Stimulated activated effector memory CD8-positive, alpha-beta T cell treated with anti-CD3 and anti-CD28 coated beads, Interleukin-12 subunit alpha, Interleukin-12 subunit beta, amount 100 ng/mL, for 72 hours (primary cell): Measurements from ENCODE around the gene SIN3A.
A peak's percentile ranks its signal among the peaks of the same experiment; 100 is the strongest.
"Not testable (repeated sequence)": the region's sequence is repeated elsewhere in the genome, so short reads cannot be mapped to it uniquely, and the experiment has no call there.

Experiments used
- ATAC-seq: fragments of 150-1000 bp; cut with Tn5 transposase; 2 replicates; pipeline ENCODE4 v1.10.0; 2021
- DNase-seq, 2 donors: peaks; one replicate each; pipeline ENCODE4 v3.0.0; 2021 to 2022; ENCODE audit warnings: low spot score in 2 of 2
- H3K27ac Mint-ChIP-seq: one replicate; pipeline ENCODE4 v1.8.0; 2022; ENCODE audit warnings: mild to moderate bottlenecking, mixed read lengths
- H3K36me3 Mint-ChIP-seq: one replicate; pipeline ENCODE4 v1.8.0; 2022; ENCODE audit warnings: mild to moderate bottlenecking, mixed read lengths
- H3K4me1 Mint-ChIP-seq: one replicate; pipeline ENCODE4 v1.8.0; 2022; ENCODE audit warnings: mixed read lengths
- H3K4me3 Mint-ChIP-seq: one replicate; pipeline ENCODE4 v1.8.0; 2022; ENCODE audit warnings: mild to moderate bottlenecking, mixed read lengths
- H3K9me3 Mint-ChIP-seq: one replicate; pipeline ENCODE4 v1.8.0; 2022; ENCODE audit warnings: mixed read lengths

Gene SIN3A

GRCh38 chr15:75348034-75348561 lies 103.4 kb downstream of the SIN3A start:
- Mint-ChIP-seq H3K36me3 (peaks cover 22% of the 10 kb centered on the region), H3K27ac (peak overlapping the region; percentile 93), H3K4me3 (peak overlapping the region; percentile 81), H3K9me3 (peaks cover 4% of the 10 kb centered on the region), H3K4me1 (peaks cover 39% of the 10 kb centered on the region)
- ATAC-seq (no peak), DNase-seq (no peak)

GRCh38 chr15:75347222-75348033 lies 104.1 kb downstream of the SIN3A start:
- Mint-ChIP-seq H3K36me3 (peaks cover 19% of the 10 kb centered on the region), H3K27ac (peak overlapping the region; percentile 81), H3K4me3 (peak overlapping the region; percentile 81), H3K4me1 (peaks cover 39% of the 10 kb centered on the region), H3K9me3 (peaks cover 4% of the 10 kb centered on the region)
- ATAC-seq (peak; percentile 72), DNase-seq (peak in 1 of 2 donors; percentile 27)

- Mint-ChIP-seq H3K36me3 (peaks cover 19% of the 10 kb centered on the region), H3K4me1 (peaks cover 39% of the 10 kb centered on the region), H3K4me3 (peak within 1 kb of the TSS; percentile 81), H3K9me3 (peaks cover 4% of the 10 kb centered on the region), H3K27ac (peak within 1 kb of the TSS; percentile 81)
- DNase-seq, result no peak
- ATAC-seq, result no peak
Observed at GRCh38 chr15:75346796-75347221, 104.7 kb downstream of the SIN3A start, which contains the start of gene NEIL1. TSS of gene NEIL1 (plus strand) at chr15:75347039. CDS start at chr15:75348906, 1,867 bp downstream.

GRCh38 chr15:75343953-75344352 lies 107.5 kb downstream of the SIN3A start:
- H3K4me1 Mint-ChIP-seq, result peaks cover 18% of the 10 kb centered on the region
- not testable (repeated sequence) for DNase-seq, H3K4me3 Mint-ChIP-seq, ATAC-seq, H3K27ac Mint-ChIP-seq, H3K9me3 Mint-ChIP-seq
- H3K36me3 Mint-ChIP-seq, result peaks cover 18% of the 10 kb centered on the region

- Mint-ChIP-seq H3K9me3 (no peaks in the 10 kb centered on the region), H3K27ac (no peak overlapping the region), H3K4me3 (no peak overlapping the region), H3K36me3 (peaks cover 13% of the 10 kb centered on the region), H3K4me1 (peaks cover 6% of the 10 kb centered on the region)
- DNase-seq (no peak), ATAC-seq (no peak)
Observed at GRCh38 chr15:75342221-75342620, 109.3 kb downstream of the SIN3A start.

DNA sequence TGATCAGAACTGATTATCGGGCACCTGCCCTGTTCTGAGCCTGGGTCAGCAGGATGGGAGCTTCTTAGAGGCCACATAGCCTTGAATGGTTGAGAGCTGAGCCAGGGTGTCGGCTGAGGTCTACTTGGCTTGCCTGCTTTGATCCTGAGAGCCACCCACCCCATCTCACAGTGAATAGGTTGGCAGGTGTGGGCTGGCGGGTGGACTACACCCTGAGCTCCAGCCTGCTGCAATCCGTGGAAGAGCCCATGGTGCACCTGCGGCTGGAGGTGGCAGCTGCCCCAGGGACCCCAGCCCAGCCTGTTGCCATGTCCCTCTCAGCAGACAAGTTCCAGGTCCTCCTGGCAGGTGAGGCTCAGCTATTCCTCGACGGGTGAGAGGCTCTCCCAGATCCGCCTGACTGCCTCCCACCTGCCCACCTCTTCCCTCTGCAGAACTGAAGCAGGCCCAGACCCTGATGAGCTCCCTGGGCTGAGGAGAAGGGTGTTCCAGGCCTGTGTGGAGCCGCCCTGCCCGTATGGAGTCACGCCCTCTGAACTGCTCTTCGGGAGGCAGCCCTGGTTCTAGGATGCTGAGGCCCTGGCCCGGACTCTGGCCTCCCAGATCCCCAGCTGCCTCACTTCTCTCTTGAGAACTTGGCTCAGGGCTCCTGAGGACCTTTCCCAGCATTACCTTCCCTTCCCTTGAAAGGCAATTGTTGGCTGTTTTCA lies 111.8 kb downstream of the SIN3A start:
- Mint-ChIP-seq H3K4me3 (no peak overlapping the region), H3K36me3 (peaks cover 18% of the 10 kb centered on the region), H3K27ac (peak overlapping the region; percentile 32), H3K4me1 (peaks cover 20% of the 10 kb centered on the region), H3K9me3 (no peaks in the 10 kb centered on the region)
- DNase-seq (no peak), ATAC-seq (no peak)

DNA sequence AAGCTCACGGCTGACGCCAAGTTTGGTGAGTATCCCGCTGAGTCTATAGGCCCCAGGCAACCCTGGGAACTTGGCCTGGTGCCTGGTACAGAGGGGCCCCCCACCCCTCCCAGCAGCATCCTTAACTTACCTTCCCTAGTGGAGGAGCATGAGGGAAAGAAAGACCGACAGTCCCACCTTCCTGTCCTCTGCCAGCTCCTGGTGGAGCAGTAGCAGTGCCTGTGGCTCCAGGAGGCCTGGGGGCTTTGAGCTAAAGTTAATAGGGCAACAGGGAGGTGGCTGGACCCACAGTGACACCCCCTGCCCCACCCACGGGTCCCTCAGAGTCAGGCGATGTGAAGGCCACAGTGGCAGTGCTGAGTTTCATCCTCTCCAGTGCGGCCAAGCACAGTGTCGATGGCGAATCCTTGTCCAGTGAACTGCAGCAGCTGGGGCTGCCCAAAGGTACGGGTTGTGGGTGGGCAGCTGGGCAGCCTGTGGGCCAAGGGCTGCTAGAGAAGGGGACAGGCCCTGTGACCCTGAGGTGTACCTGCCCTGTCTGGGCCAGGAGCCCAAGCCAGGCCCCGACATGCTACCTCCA lies 112.7 kb downstream of the SIN3A start:
- DNase-seq, result no peak
- peaks cover 18% of the 10 kb centered on the region for H3K36me3 Mint-ChIP-seq
- H3K27ac Mint-ChIP-seq, result peak overlapping the region; percentile 10
- H3K4me1 Mint-ChIP-seq, result peaks cover 20% of the 10 kb centered on the region
- no peaks in the 10 kb centered on the region for H3K9me3 Mint-ChIP-seq
- no peak for ATAC-seq
- no peak overlapping the region for H3K4me3 Mint-ChIP-seq

GRCh38 chr15:75335705-75336355 lies 115.7 kb downstream of the SIN3A start, which contains the start of gene COMMD4:
TSS of gene COMMD4 (plus strand) at chr15:75336063. CDS start at chr15:75336090, 27 bp downstream.
- Mint-ChIP-seq H3K36me3 (peaks cover 17% of the 10 kb centered on the region), H3K4me1 (peaks cover 20% of the 10 kb centered on the region), H3K27ac (peak within 1 kb of the TSS; percentile 99), H3K9me3 (no peaks in the 10 kb centered on the region), H3K4me3 (peak within 1 kb of the TSS; percentile 95)
- ATAC-seq (peak; percentile 82), DNase-seq (peak; percentile 71 to 91)

GRCh38 chr15:75335313-75335704 lies 116.2 kb downstream of the SIN3A start:
- no peaks in the 10 kb centered on the region for H3K9me3 Mint-ChIP-seq
- no peak for ATAC-seq
- H3K27ac Mint-ChIP-seq, result peak overlapping the region; percentile 99
- peaks cover 20% of the 10 kb centered on the region for H3K4me1 Mint-ChIP-seq
- no peak for DNase-seq
- H3K4me3 Mint-ChIP-seq, result peak overlapping the region; percentile 95
- peaks cover 13% of the 10 kb centered on the region for H3K36me3 Mint-ChIP-seq

DNA sequence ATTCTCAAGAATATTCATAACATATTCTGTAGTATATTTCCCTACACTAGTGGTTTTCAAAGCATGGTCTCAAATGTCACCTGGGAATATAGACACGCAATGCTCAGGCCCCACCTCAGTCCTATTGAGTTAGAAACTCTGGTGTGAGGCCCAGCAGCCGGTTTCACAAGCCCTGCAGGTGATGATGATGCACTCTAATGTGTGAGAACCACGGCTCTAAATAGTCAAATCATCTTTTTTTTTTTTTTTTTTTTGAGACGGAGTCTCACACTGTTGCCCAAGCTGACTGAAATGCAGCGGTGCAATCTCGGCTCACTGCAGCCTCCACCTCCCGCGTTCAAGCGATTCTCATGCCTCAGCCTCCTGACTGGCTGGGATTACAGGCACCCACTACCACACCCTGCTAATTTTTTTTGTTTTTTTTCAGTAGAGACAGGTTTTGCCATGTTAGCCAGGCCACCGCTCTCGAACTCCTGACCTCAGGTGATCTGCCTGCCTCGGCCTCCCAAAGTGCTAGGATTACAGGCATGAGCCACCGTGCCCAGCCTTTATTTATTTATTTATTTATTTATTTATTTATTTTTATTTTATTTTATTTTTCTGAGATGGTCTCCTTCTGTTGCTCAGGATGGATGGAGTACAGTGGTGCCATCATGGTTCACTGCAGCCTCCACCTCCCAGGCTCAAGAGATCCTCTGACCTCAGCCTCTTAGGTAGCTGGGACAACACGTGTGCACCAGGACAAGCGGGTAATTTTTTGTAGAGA lies 117.7 kb downstream of the SIN3A start:
- H3K4me1 Mint-ChIP-seq, result peaks cover 20% of the 10 kb centered on the region
- not testable (repeated sequence) for ATAC-seq, H3K9me3 Mint-ChIP-seq, H3K4me3 Mint-ChIP-seq, DNase-seq, H3K36me3 Mint-ChIP-seq, H3K27ac Mint-ChIP-seq

DNA sequence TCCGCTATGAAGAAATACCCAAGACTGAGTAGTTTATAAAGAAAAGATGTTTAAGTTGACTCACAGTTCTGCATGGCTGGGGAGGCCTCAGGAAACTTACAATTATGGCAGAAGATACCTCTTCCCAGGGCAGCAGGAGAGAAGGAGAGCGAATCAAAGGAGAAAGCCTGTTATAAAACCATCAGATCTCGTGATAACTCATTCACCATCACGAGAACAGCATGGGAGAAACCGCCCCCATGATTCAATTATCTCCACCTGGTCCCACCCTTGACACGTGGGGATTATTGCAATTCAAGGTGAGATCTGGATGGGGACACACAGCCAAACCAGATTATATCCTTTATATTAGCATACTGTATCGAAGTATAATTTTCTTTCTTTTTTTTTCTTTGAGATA lies 119.4 kb downstream of the SIN3A start:
- not testable (repeated sequence) for H3K27ac Mint-ChIP-seq, H3K36me3 Mint-ChIP-seq
- H3K4me1 Mint-ChIP-seq, result peaks cover 20% of the 10 kb centered on the region

GRCh38 chr15:75329571-75329970 lies 121.9 kb downstream of the SIN3A start:
- no peak overlapping the region for H3K27ac Mint-ChIP-seq
- H3K9me3 Mint-ChIP-seq, result no peaks in the 10 kb centered on the region
- DNase-seq (no peak), ATAC-seq (no peak)
- H3K36me3 Mint-ChIP-seq, result no peaks in the 10 kb centered on the region
- no peak overlapping the region for H3K4me3 Mint-ChIP-seq
- no peaks in the 10 kb centered on the region for H3K4me1 Mint-ChIP-seq

More for the DNA sequence above, 119.4 kb downstream of the SIN3A start:
- not testable (repeated sequence) for DNase-seq, ATAC-seq, H3K9me3 Mint-ChIP-seq, H3K4me3 Mint-ChIP-seq

- no peak for DNase-seq
- ATAC-seq, result no peak
- no peaks in the 10 kb centered on the region for H3K4me1 Mint-ChIP-seq
- no peaks in the 10 kb centered on the region for H3K9me3 Mint-ChIP-seq
- no peaks in the 10 kb centered on the region for H3K36me3 Mint-ChIP-seq
- H3K27ac Mint-ChIP-seq, result peak overlapping the region; percentile 44
- H3K4me3 Mint-ChIP-seq, result no peak overlapping the region
Observed at GRCh38 chr15:75328493-75329314, 122.8 kb downstream of the SIN3A start.
